Astrocyte (in vitro differentiated cells and primary cell): Measurements from ENCODE around the gene ISL1.

ENCODE experiments used
- CTCF ChIP-seq: IDR thresholded peaks from 2 replicates; pipeline ENCODE4 v1.5.1; 2011; ENCODE audit warnings: low read depth, mild to moderate bottlenecking, inconsistent platforms, low read length, moderate library complexity; ENCODE audit not compliant: insufficient read depth
- EZH2 ChIP-seq: IDR thresholded peaks from 2 replicates; pipeline ENCODE4 v1.6.1; 2012; ENCODE audit warnings: mild to moderate bottlenecking, low read length, inconsistent platforms; ENCODE audit not compliant: insufficient read depth

GRCh38 chr5:51395245-51395644, 12.0 kb downstream of the ISL1 start:
- TF ChIP-seq CTCF (no peak), EZH2 (no peak)
